Stimulated activated CD8-positive, alpha-beta memory T cell treated with anti-CD3 and anti-CD28 coated beads, Interleukin-7, amount 100 ng/mL, for 24 hours (primary cell): ENCODE data around the gene PTEN.
"Not testable (repeated sequence)": the region's sequence is repeated elsewhere in the genome, so short reads cannot be mapped to it uniquely, and the experiment has no call there.

Source experiments
- DNase-seq: peaks from one replicate; pipeline ENCODE4 v3.0.0-alpha.2; 2020; ENCODE audit warnings: low read depth

Gene PTEN

GRCh38 chr10:87869773-87870551 is 6.5 kb downstream of the PTEN start:
- no peak for DNase-seq

GRCh38 chr10:87872828-87873227 is 9.4 kb downstream of the PTEN start:
- DNase-seq, result no peak

DNA sequence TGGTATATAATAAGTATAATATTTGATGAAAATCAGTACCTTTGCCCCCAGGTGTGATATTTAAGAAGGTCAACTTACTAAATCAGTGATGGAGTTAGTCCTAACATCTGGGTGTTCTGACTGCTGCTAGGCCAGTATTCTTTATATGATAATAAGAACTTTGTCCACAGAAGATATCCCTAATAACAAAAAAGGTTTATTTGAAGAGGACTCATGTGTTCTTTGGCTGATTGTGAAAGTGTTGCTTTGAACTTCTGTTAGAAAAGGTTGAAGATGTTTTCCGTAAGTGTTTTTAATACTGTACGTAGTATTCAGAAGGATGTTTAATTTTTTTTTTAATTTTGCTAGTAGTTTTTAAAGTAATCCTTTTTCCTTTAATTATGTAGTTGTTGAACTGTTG is 10.2 kb downstream of the PTEN start:
- no peak for DNase-seq

GRCh38 chr10:87875929-87876571 is 12.6 kb downstream of the PTEN start:
- no peak for DNase-seq

GRCh38 chr10:87878664-87879459 is 15.4 kb downstream of the PTEN start:
- no peak for DNase-seq

DNA sequence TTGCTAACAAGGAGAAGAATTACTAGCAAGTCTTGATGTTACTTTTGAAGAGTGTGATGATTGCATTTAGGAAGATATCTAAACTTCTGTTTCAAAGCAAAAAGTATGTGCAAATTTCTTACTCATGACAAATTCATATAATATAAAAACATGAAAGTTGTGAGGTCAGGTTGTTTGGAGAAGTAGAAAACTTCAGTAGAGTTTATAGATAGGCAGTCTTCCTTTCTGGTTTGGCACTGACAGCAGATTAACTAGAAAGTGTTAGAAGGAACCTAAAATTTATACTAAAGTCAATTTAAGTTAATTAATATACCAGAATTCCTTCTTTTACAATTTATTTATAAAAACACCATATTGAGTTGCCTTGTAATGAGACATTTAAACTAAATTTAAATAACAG is 16.9 kb downstream of the PTEN start:
- no peak for DNase-seq

GRCh38 chr10:87881373-87882059 is 18.1 kb downstream of the PTEN start:
- DNase-seq, result not testable (repeated sequence)

GRCh38 chr10:87882555-87883294 is 19.3 kb downstream of the PTEN start:
- DNase-seq, result no peak

- no peak for DNase-seq
These were observed 23.2 kb downstream of the PTEN start for GRCh38 chr10:87886635-87887034.

GRCh38 chr10:87887146-87887545 is 23.7 kb downstream of the PTEN start:
- no peak for DNase-seq

GRCh38 chr10:87887548-87888289 is 24.3 kb downstream of the PTEN start:
- DNase-seq, result no peak

GRCh38 chr10:87895430-87895829 is 32.0 kb downstream of the PTEN start:
- DNase-seq, result no peak

- DNase-seq, result no peak
These were observed 32.8 kb downstream of the PTEN start for GRCh38 chr10:87896216-87896615.

DNA sequence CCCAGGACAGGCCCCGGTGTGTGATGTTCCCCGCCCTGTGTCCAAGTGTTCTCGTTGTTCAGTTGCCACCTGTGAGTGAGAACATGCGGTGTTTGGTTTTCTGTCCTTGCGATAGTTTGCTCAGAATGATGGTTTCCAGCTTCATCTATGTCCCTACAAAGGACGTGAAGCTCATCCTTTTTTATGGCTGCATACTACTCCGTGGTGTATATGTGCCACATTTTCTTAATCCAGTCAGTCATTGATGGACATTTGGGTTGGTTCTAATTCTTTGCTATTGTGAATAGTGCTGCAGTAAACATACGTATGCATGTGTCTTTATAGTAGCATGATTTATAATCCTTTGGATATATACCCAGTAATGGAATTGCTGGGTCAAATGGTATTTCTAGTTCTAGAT is 34.5 kb downstream of the PTEN start:
- DNase-seq, result not testable (repeated sequence)

DNA sequence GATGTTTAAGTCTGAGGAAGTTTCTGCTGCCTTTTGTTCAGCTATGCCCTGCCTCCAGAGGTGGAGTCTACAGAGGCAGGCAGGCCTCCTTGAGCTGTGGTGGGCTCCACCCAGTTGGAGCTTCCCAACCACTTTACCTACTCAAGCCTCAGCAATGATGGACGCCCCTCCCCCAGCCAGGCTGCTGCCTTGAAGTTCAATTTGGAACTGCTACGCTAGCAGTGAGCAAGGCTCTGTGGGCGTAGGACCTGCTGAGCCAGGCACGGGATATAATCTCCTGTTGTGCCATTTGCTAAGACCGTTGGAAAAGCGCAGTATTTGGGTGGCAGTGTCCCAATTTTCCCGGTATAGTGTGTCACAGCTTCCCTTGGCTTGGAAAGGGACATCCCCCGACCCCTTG is 40.0 kb downstream of the PTEN start:
- not testable (repeated sequence) for DNase-seq

DNA sequence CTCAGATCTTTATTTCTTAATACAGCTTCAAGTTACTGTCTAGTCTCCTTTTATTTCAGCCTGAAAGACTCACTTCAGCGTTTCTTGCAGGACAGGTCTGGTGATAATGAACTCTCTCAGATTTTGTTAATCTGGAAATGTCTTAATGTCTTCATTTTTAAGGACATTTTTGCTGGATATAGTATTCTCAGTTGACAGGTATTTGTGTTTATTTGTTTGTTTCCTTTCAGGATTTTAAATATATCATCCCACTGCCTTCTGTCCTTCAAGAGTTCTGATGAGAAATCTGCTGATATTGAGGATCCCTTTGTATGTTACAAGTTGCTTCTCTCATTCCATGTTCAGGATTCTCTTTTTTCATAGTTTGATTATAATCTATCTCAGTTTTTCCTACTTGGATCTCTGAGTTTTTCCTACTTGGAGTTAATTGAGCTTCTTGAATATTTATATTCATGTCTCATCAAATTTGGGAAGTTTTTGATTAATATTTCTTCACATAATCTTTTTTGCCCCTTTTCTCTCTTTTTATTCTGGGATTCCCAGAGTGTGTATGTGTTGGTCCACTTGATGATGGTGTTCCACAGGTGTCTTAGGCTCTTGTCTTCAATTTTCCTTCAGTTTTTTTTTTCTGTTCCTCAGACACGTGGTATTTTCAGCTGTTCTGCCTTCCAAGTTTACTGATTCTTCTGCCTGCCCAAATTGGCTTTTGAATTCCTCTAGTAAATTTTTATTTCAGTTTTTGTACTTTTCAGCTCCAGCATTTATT is 49.9 kb downstream of the PTEN start:
- DNase-seq, result no peak

DNA sequence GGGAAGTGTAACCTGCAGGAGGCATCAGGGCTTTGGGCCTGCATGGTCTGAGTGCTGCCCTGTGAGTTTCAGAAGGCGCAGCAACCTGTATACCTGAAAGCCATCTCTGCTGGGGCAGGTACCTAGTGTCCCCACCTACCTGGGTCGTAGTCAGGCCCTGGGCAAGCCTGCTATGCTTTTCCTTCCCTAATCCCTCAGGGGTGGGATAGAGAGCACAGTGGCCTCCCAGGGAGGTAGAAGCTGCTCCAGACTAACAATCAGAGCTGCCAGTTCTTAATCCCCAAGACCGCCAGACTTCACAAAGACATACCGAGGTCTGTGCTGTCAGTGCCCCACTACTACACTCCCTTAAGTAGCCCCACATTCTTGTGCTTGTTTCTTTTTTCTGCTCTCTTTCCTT is 52.0 kb downstream of the PTEN start:
- DNase-seq, result no peak

- DNase-seq, result no peak
These were observed 52.6 kb downstream of the PTEN start for GRCh38 chr10:87915989-87916388.

GRCh38 chr10:87916515-87916914 is 53.1 kb downstream of the PTEN start:
- no peak for DNase-seq

- no peak for DNase-seq
These were observed 54.9 kb downstream of the PTEN start for GRCh38 chr10:87918254-87918859.
